GM12878 (cell line): ENCODE data around the gene KRT78. TPM values are rescaled to one million over a fixed set of nuclear protein-coding genes. Genes with fewer than 3 reads are reported as not detected.

Experiments used
- ATAC-seq: fragments of 200-7000 bp; cut with Tn5 transposase; 3 replicates; pipeline ENCODE4 v1.9.1; 2020; ENCODE audit warnings: mild to moderate bottlenecking, moderate library complexity
- BruUV-seq: library from RNA; stranded (reverse); fragments of 400-500 nt; replicated peaks from 2 replicates; lab custom pipeline; 2021; lab: Mats Ljungman, UMichigan
- CTCF ChIA-PET: fragments of 300-600 bp; sonication (Branson Sonifier 250); formaldehyde crosslinking; extraction: SDS; loops from one replicate; lab custom pipeline; 2021; ENCODE audit warnings: inconsistent platforms; lab: Yijun Ruan, JAX
- POLR2A ChIA-PET: fragments of 350-600 bp; formaldehyde crosslinking; extraction: SDS; loops from one replicate; lab custom pipeline; 2021; ENCODE audit warnings: inconsistent platforms; lab: Charles Lee
- RAD21 ChIA-PET: fragments of 300-600 bp; sonication (Branson Sonifier 250); formaldehyde crosslinking; loops from one replicate; lab custom pipeline; 2023; ENCODE audit warnings: antibody characterized with exemption; ENCODE audit not compliant: unreplicated experiment; lab: Charles Lee
- SMC1A ChIA-PET: fragments of 300-600 bp; sonication (Branson Sonifier 250); formaldehyde crosslinking; loops from one replicate; lab custom pipeline; 2023; ENCODE audit not compliant: unreplicated experiment, uncharacterized antibody; lab: Charles Lee
- DNase-seq: peaks from one replicate; pipeline ENCODE4 v3.0.0-alpha.2; 2011; ENCODE audit warnings: low read depth, low spot score
- FAIRE-seq: peaks from 3 replicates; lab custom pipeline; 2011; peaks lifted over from hg19 to GRCh38; lab: Jason Lieb, UNC
- H2AFZ ChIP-seq: 2 replicates; pipeline ENCODE4 v1.6.0; 2011; ENCODE audit warnings: low read depth, low read length, control low read depth; ENCODE audit not compliant: control insufficient read depth
- H3K27ac ChIP-seq: 2 replicates; pipeline ENCODE4 v1.5.1; 2011; ENCODE audit warnings: control low read depth; ENCODE audit not compliant: control insufficient read depth, insufficient read depth
- H3K27me3 ChIP-seq, 2 experiments: replicated peaks in 1 of 2; 2 replicates each; pipeline versions ENCODE4 v1.6.0 to v1.6.1; 2011; ENCODE audit warnings: low read length in 1 of 2; ENCODE audit not compliant: control insufficient read depth in 2 of 2, insufficient read depth in 2 of 2
- H3K36me3 ChIP-seq, 2 experiments: 2 replicates each; pipeline ENCODE4 v1.5.1; 2011; ENCODE audit warnings: low read length in 1 of 2; ENCODE audit not compliant: control insufficient read depth in 2 of 2, insufficient read depth in 2 of 2
- H3K4me1 ChIP-seq: 2 replicates; pipeline ENCODE4 v1.6.1; 2011; ENCODE audit warnings: mild to moderate bottlenecking, low read length, moderate library complexity, mixed read lengths; ENCODE audit not compliant: control insufficient read depth, insufficient read depth
- H3K4me2 ChIP-seq: 2 replicates; pipeline ENCODE4 v1.6.0; 2011; ENCODE audit warnings: control low read depth; ENCODE audit not compliant: control insufficient read depth, insufficient read depth
- H3K4me3 ChIP-seq: fragments of 200-600 bp; sonication (generic); 2 replicates; pipeline ENCODE4 v1.5.1; 2016
- H3K79me2 ChIP-seq: 2 replicates; pipeline ENCODE4 v1.6.0; 2011; ENCODE audit warnings: low read length; ENCODE audit not compliant: control insufficient read depth, insufficient read depth
- H3K9ac ChIP-seq: 2 replicates; pipeline ENCODE4 v1.8.0; 2011; ENCODE audit warnings: low read length, control low read depth, mixed read lengths; ENCODE audit not compliant: control insufficient read depth, insufficient read depth
- H3K9me3 ChIP-seq: replicated peaks from 3 replicates; pipeline ENCODE4 v1.5.1; 2011; ENCODE audit warnings: mild to moderate bottlenecking, low read length; ENCODE audit not compliant: control insufficient read depth, insufficient read depth
- H4K20me1 ChIP-seq: 2 replicates; pipeline ENCODE4 v1.6.0; 2011; ENCODE audit not compliant: control insufficient read depth, insufficient read depth
- ATF7 ChIP-seq: fragments of 450-650 bp; IDR thresholded peaks from 2 replicates; pipeline ENCODE4 v1.6.1; 2016; ENCODE audit warnings: low read depth, mild to moderate bottlenecking
- BCL11A ChIP-seq: IDR thresholded peaks from 2 replicates; pipeline ENCODE4 v1.6.1; 2011; ENCODE audit warnings: low read depth, low read length
- EED ChIP-seq: sonication (generic); IDR thresholded peaks from 2 replicates; pipeline ENCODE4 v1.6.1; 2016; ENCODE audit warnings: antibody characterized with exemption, low read depth
- EP300 ChIP-seq, 2 experiments: fragments of 150-350 bp in 1 of 2; IDR thresholded peaks; 2 replicates each; pipeline ENCODE4 v1.6.1; 2011 to 2012; ENCODE audit warnings: low read depth in 2 of 2, low read length in 2 of 2, borderline replicate concordance in 1 of 2, improper control_type of control experiment in 1 of 2, inconsistent platforms in 1 of 2; ENCODE audit not compliant: control insufficient read depth in 1 of 2
- GABPA ChIP-seq: IDR thresholded peaks from 2 replicates; pipeline ENCODE4 v1.6.1; 2014; ENCODE audit warnings: antibody characterized with exemption, low read depth, mild to moderate bottlenecking, inconsistent platforms
- HDAC2 ChIP-seq: fragments of 200-600 bp; sonication (generic); IDR thresholded peaks from 2 replicates; pipeline ENCODE4 v1.6.1; 2017
- MEF2A ChIP-seq: IDR thresholded peaks from 2 replicates; pipeline ENCODE4 v1.6.1; 2011; ENCODE audit warnings: low read depth, mild to moderate bottlenecking, low read length, moderate library complexity; ENCODE audit not compliant: insufficient read depth
- MYC ChIP-seq: IDR thresholded peaks from 2 replicates; pipeline ENCODE4 v1.6.1; 2011; ENCODE audit warnings: mild to moderate bottlenecking, low read length, moderate library complexity, inconsistent platforms; ENCODE audit not compliant: insufficient read depth, insufficient replicate concordance, insufficient read length, severe bottlenecking
- POU2F2 ChIP-seq: IDR thresholded peaks from 3 replicates; pipeline ENCODE4 v1.6.1; 2011; ENCODE audit warnings: low read depth, mild to moderate bottlenecking, low read length, borderline replicate concordance
- PRDM15 ChIP-seq: fragments of 450-650 bp; formaldehyde crosslinking; IDR thresholded peaks from 2 replicates; pipeline ENCODE4 v1.4.0; 2020; ENCODE audit warnings: mild to moderate bottlenecking, moderate library complexity
- RUNX3 ChIP-seq: IDR thresholded peaks from 2 replicates; pipeline ENCODE4 v1.6.1; 2012; ENCODE audit warnings: low read length, inconsistent platforms
- SMARCA5 ChIP-seq: fragments of 450-650 bp; IDR thresholded peaks from 2 replicates; pipeline ENCODE4 v1.6.1; 2017; ENCODE audit warnings: mild to moderate bottlenecking
- WGBS: methylation state at CpG from one replicate; pipeline ENCODE4 v1.1.6; 2016; ENCODE audit warnings: low lambda C conversion rate; ENCODE audit not compliant: insufficient replicate concordance, insufficient coverage; ENCODE audit errors: missing lambda C conversion rate; 5-methylcytosine and 5-hydroxymethylcytosine counted together
- in situ Hi-C: fragments of 300-500 bp; cut with MboI; formaldehyde crosslinking; loops from 9 replicates; pipeline ENCODE4 v1.14.3; 2018; ENCODE audit warnings: mixed read lengths
- intact Hi-C: fragments of 100-400 bp; cut with micrococcal nuclease; formaldehyde crosslinking; loops from one replicate; pipeline ENCODE4 v1.14.2; 2022; ENCODE audit not compliant: unreplicated experiment
- polyA plus RNA-seq, 11 experiments: library from polyadenylated mRNA; depleted of rRNA in 4 of 11; unstranded in 6 of 11; stranded (reverse) in 5 of 11; fragments of >200 nt; fragmentation: Nextera tagmentation in 4 of 11; fragmentation: Illumina TruSeq in 1 of 11; extraction: Ambion mirVana in 4 of 11; extraction: Trizol in 1 of 11; gene quantifications; 1 replicate in 1 of 11; 2 replicates in 10 of 11; pipeline versions ENCODE4 v1.2.1 to v1.2.3, GENCODE V29; 2011 to 2016; ENCODE audit warnings: inconsistent platforms in 2 of 11, missing spikeins in 2 of 11, low read depth in 1 of 11
- total RNA-seq, 4 experiments: library from RNA; depleted of rRNA in 3 of 4; stranded (reverse); fragments of >200 nt in 3 of 4; fragmentation: Illumina TruSeq in 1 of 4; extraction: Trizol in 1 of 4; gene quantifications; 2 replicates each; pipeline versions ENCODE4 v1.2.1 to v1.2.3, GENCODE V29; 2013 to 2021
- TF ChIP-seq, protein P1 (sequence below): fragments of 450-650 bp; IDR thresholded peaks from 2 replicates; pipeline ENCODE4 v1.6.1; 2017; ENCODE audit warnings: antibody characterized with exemption, mild to moderate bottlenecking, moderate library complexity
- TF ChIP-seq, protein P2 (sequence below): fragments of 450-650 bp; IDR thresholded peaks from 2 replicates; pipeline ENCODE4 v1.6.1; 2017; ENCODE audit warnings: low read depth, mild to moderate bottlenecking, moderate library complexity

KRT78 gene
- total and polyA plus RNA-seq, 10 of the 15 experiments (the other 5 are each of a cell fraction or from before 2014, with no cell fraction given), result 0.07 TPM; not detected in 9

DNA sequence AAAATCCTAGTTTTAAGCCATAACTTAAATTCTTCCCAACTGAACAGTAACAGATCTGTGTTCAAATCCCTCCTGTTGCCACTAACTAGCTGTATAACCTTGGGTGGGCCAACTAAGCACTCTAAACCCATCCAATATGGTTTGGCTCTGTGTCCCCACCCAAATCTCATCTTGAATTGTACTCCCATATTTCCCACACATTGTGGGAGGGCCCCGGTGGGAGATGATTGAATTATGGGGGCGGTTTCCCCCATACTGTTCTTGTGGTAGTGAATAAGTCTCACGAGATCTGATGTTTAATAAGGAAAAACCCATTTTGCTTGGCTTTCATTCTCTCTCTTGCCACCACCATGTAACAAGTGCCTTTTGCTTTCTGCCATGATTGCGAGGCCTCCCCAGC lies 33.6 kb downstream of the KRT78 start (continued):
- TF ChIP-seq, protein P1, sequence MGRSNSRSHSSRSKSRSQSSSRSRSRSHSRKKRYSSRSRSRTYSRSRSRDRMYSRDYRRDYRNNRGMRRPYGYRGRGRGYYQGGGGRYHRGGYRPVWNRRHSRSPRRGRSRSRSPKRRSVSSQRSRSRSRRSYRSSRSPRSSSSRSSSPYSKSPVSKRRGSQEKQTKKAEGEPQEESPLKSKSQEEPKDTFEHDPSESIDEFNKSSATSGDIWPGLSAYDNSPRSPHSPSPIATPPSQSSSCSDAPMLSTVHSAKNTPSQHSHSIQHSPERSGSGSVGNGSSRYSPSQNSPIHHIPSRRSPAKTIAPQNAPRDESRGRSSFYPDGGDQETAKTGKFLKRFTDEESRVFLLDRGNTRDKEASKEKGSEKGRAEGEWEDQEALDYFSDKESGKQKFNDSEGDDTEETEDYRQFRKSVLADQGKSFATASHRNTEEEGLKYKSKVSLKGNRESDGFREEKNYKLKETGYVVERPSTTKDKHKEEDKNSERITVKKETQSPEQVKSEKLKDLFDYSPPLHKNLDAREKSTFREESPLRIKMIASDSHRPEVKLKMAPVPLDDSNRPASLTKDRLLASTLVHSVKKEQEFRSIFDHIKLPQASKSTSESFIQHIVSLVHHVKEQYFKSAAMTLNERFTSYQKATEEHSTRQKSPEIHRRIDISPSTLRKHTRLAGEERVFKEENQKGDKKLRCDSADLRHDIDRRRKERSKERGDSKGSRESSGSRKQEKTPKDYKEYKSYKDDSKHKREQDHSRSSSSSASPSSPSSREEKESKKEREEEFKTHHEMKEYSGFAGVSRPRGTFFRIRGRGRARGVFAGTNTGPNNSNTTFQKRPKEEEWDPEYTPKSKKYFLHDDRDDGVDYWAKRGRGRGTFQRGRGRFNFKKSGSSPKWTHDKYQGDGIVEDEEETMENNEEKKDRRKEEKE, result no peak
- TF ChIP-seq MYC, result no peak
- TF ChIP-seq, protein P2, sequence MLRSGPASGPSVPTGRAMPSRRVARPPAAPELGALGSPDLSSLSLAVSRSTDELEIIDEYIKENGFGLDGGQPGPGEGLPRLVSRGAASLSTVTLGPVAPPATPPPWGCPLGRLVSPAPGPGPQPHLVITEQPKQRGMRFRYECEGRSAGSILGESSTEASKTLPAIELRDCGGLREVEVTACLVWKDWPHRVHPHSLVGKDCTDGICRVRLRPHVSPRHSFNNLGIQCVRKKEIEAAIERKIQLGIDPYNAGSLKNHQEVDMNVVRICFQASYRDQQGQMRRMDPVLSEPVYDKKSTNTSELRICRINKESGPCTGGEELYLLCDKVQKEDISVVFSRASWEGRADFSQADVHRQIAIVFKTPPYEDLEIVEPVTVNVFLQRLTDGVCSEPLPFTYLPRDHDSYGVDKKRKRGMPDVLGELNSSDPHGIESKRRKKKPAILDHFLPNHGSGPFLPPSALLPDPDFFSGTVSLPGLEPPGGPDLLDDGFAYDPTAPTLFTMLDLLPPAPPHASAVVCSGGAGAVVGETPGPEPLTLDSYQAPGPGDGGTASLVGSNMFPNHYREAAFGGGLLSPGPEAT, result no peak

GRCh38 chr12:52814710-52815155 lies 34.1 kb downstream of the KRT78 start:
- Histone ChIP-seq H3K4me2 (no peak overlapping the region), H3K9me3 (no peaks in the 10 kb centered on the region), H3K79me2 (no peaks in the 10 kb centered on the region), H3K4me1 (no peaks in the 10 kb centered on the region), H3K9ac (no peak overlapping the region), H3K27me3 (peaks cover 0 to 2% of the 10 kb centered on the region in 2 experiments; a peak in 1 of 4 replicates), H3K4me3 (no peak overlapping the region), H3K36me3 (no peaks in the 10 kb centered on the region), H2AFZ (no peak overlapping the region), H3K27ac (no peak overlapping the region), H4K20me1 (no peaks in the 10 kb centered on the region)
- DNase-seq (no peak), ATAC-seq (no peak), FAIRE-seq (no peak)
- ChIA-PET RAD21 (no interaction called here), POLR2A (no interaction called here), SMC1A (no interaction called here), CTCF (no interaction called here)
- in situ Hi-C loops (no loop called here), intact Hi-C loops (no loop called here)
- WGBS, result 5% methylated on average over 4 of the region's 4 CpGs
- no TSS peak for BruUV-seq
- no peak for TF ChIP-seq GABPA
- no peak for TF ChIP-seq ATF7
- no peak for TF ChIP-seq EED
- TF ChIP-seq PRDM15 (CRISPR knock-in tag), result no peak
- no peak for TF ChIP-seq BCL11A
- TF ChIP-seq HDAC2, result no peak
- no peak for TF ChIP-seq POU2F2
- no peak for TF ChIP-seq MEF2A
- TF ChIP-seq SMARCA5, result no peak
- TF ChIP-seq EP300 (IDR thresholded peaks at IDR 0.05; ENCODE audit: borderline replicate concordance in 1 of 2, control insufficient read depth in 1 of 2, low read depth in 2 of 2, low read length in 2 of 2), result no peak
- no peak for TF ChIP-seq RUNX3
